SK-N-SH (cell line): ENCODE results near the gene MCTP1. TPM values are rescaled to one million over a fixed set of nuclear protein-coding genes. Genes with fewer than 3 reads are reported as not detected.

Experiments
- CTCF ChIA-PET: fragments of 300-600, 350-600 bp; formaldehyde crosslinking; extraction: SDS; loops from one replicate; lab custom pipeline; 2021; lab: Yijun Ruan, JAX
- POLR2A ChIA-PET: fragments of 350-600 bp; sonication (Branson Sonifier 250); formaldehyde crosslinking; extraction: SDS; loops from one replicate; lab custom pipeline; 2020; ENCODE audit warnings: antibody characterized with exemption, inconsistent platforms; lab: Yijun Ruan, JAX
- DNase-seq: peaks from one replicate; pipeline ENCODE4 v3.0.0; 2012
- H2AFZ ChIP-seq: fragments of 200-600 bp; sonication (generic); 2 replicates; pipeline ENCODE4 v1.8.1; 2016; ENCODE audit warnings: antibody characterized with exemption, mild to moderate bottlenecking, low read depth
- H3F3A ChIP-seq: fragments of 200-600 bp; sonication (generic); replicated peaks from 2 replicates; pipeline ENCODE3; 2016; ENCODE audit warnings: antibody characterized with exemption, mild to moderate bottlenecking; ENCODE audit not compliant: insufficient read depth
- H3K27ac ChIP-seq, 2 experiments: fragments of 200-500 bp in 1 of 2; fragments of 200-600 bp in 1 of 2; sonication (Bioruptor generic) in 1 of 2; sonication (generic), shearing (Covaris generic) in 1 of 2; 2 replicates each; pipeline versions ENCODE4 v1.5.1 to v1.6.1; 2014 to 2016; ENCODE audit warnings: low read depth in 2 of 2, inconsistent platforms in 1 of 2, low read length in 1 of 2, mild to moderate bottlenecking in 1 of 2, mixed read lengths in 1 of 2
- H3K27me3 ChIP-seq: fragments of 200-600 bp; sonication (generic), shearing (Covaris generic); 2 replicates; pipeline ENCODE4 v1.6.1; 2016; ENCODE audit warnings: mixed run types; ENCODE audit not compliant: insufficient read depth
- H3K36me3 ChIP-seq, 2 experiments: fragments of 200-500 bp in 1 of 2; fragments of 200-600 bp in 1 of 2; sonication (Bioruptor generic) in 1 of 2; sonication (generic) in 1 of 2; replicated peaks in 1 of 2; 2 replicates each; pipeline versions ENCODE3 to v1.5.1; 2014 to 2016; ENCODE audit warnings: low read length in 1 of 2, mild to moderate bottlenecking in 1 of 2; ENCODE audit not compliant: insufficient read depth in 2 of 2, control insufficient read depth in 1 of 2
- H3K4me1 ChIP-seq, 2 experiments: fragments of 200-500 bp in 1 of 2; fragments of 200-600 bp in 1 of 2; sonication (Bioruptor generic) in 1 of 2; sonication (generic), shearing (Covaris generic) in 1 of 2; 2 replicates each; pipeline versions ENCODE4 v1.5.1 to v1.6.1; 2014 to 2016; ENCODE audit warnings: low read depth in 1 of 2, low read length in 1 of 2, mixed run types in 1 of 2; ENCODE audit not compliant: insufficient read depth in 2 of 2, control insufficient read depth in 1 of 2
- H3K4me2 ChIP-seq: fragments of 200-600 bp; sonication (generic), shearing (Covaris generic); 2 replicates; pipeline ENCODE4 v1.6.1; 2017; ENCODE audit warnings: mixed run types
- H3K4me3 ChIP-seq, 2 experiments: fragments of 200-500 bp in 1 of 2; fragments of 200-600 bp in 1 of 2; sonication (Bioruptor generic) in 1 of 2; sonication (generic), shearing (Covaris generic) in 1 of 2; 2 replicates each; pipeline versions ENCODE4 v1.5.1 to v1.8.1; 2014 to 2016; ENCODE audit warnings: low read depth in 2 of 2, inconsistent platforms in 1 of 2, low read length in 1 of 2, mild to moderate bottlenecking in 1 of 2, mixed read lengths in 1 of 2, moderate library complexity in 1 of 2
- H3K79me2 ChIP-seq: fragments of 200-600 bp; sonication (generic); 2 replicates; pipeline ENCODE4 v1.8.1; 2017; ENCODE audit warnings: mild to moderate bottlenecking; ENCODE audit not compliant: insufficient read depth
- H3K9ac ChIP-seq: fragments of 200-600 bp; sonication (generic); 2 replicates; pipeline ENCODE4 v1.6.1; 2017; ENCODE audit warnings: mixed run types
- H3K9me2 ChIP-seq: fragments of 200-600 bp; sonication (generic); 2 replicates; pipeline ENCODE4 v1.6.1; 2017; ENCODE audit warnings: mixed run types
- H3K9me3 ChIP-seq: fragments of 200-600 bp; sonication (generic); 2 replicates; pipeline ENCODE4 v1.6.1; 2017; ENCODE audit warnings: mixed run types, mild to moderate bottlenecking, moderate library complexity
- H4K20me1 ChIP-seq: fragments of 200-600 bp; sonication (generic); 2 replicates; pipeline ENCODE4 v1.6.1; 2017; ENCODE audit warnings: mild to moderate bottlenecking, mixed run types; ENCODE audit not compliant: insufficient read depth
- CTCF ChIP-seq: fragments of 200-600 bp; sonication (generic); IDR thresholded peaks from 2 replicates; pipeline ENCODE4 v1.6.1; 2017; ENCODE audit warnings: antibody characterized with exemption, mild to moderate bottlenecking, moderate library complexity
- EZH2phosphoT487 ChIP-seq: fragments of 200-600 bp; sonication (generic); IDR thresholded peaks from 2 replicates; pipeline ENCODE4 v1.6.1; 2017; ENCODE audit warnings: low read depth, mixed run types, mild to moderate bottlenecking, antibody characterized with exemption, moderate library complexity, borderline replicate concordance
- FOSL2 ChIP-seq: IDR thresholded peaks from 2 replicates; pipeline ENCODE4 v1.4.0; 2012; ENCODE audit warnings: low read depth, mild to moderate bottlenecking, moderate library complexity, borderline replicate concordance
- FOXM1 ChIP-seq: IDR thresholded peaks from 2 replicates; pipeline ENCODE4 v1.4.0; 2012; ENCODE audit warnings: low read depth, mild to moderate bottlenecking
- GABPA ChIP-seq: IDR thresholded peaks from 2 replicates; pipeline ENCODE4 v1.4.0; 2012; ENCODE audit warnings: low read depth, mild to moderate bottlenecking
- GATA2 ChIP-seq: sonication (generic); formaldehyde crosslinking; IDR thresholded peaks from 2 replicates; pipeline ENCODE4 v1.5.0; 2020; ENCODE audit warnings: mild to moderate bottlenecking, missing genetic modification reagents
- IRF3 ChIP-seq: fragments of 150-350 bp; IDR thresholded peaks from 2 replicates; pipeline ENCODE4 v1.6.1; 2016; ENCODE audit warnings: mild to moderate bottlenecking, low read depth, low read length
- MAX ChIP-seq: IDR thresholded peaks from 2 replicates; pipeline ENCODE4 v1.4.0; 2012; ENCODE audit warnings: low read depth
- MEF2A ChIP-seq: IDR thresholded peaks from 2 replicates; pipeline ENCODE4 v1.4.0; 2012; ENCODE audit warnings: low read depth, borderline replicate concordance
- MXI1 ChIP-seq: IDR thresholded peaks from 2 replicates; pipeline ENCODE4 v1.6.1; 2012; ENCODE audit warnings: mild to moderate bottlenecking, low read depth, low read length, improper control_type of control experiment
- NFIC ChIP-seq: IDR thresholded peaks from 2 replicates; pipeline ENCODE4 v1.4.0; 2012; ENCODE audit warnings: borderline replicate concordance
- NRF1 ChIP-seq: IDR thresholded peaks from 2 replicates; pipeline ENCODE4 v1.6.1; 2012; ENCODE audit warnings: low read depth, mild to moderate bottlenecking, low read length
- PBX3 ChIP-seq: IDR thresholded peaks from 2 replicates; pipeline ENCODE4; 2012
- POLR2AphosphoS5 ChIP-seq: IDR thresholded peaks from 2 replicates; pipeline ENCODE4 v1.6.1; 2012; ENCODE audit warnings: low read depth, low read length
- RAD21 ChIP-seq: IDR thresholded peaks from 2 replicates; pipeline ENCODE4 v1.6.1; 2012; ENCODE audit warnings: mild to moderate bottlenecking, low read length
- RXRA ChIP-seq: IDR thresholded peaks from 2 replicates; pipeline ENCODE4 v1.4.0; 2012; ENCODE audit warnings: low read depth, mild to moderate bottlenecking, borderline replicate concordance
- SMC3 ChIP-seq: IDR thresholded peaks from 2 replicates; pipeline ENCODE4 v1.6.1; 2012; ENCODE audit warnings: low read depth, low read length, improper control_type of control experiment
- TAF1 ChIP-seq: IDR thresholded peaks from 2 replicates; pipeline ENCODE4 v1.6.1; 2012; ENCODE audit warnings: low read depth, mild to moderate bottlenecking, low read length, moderate library complexity, borderline replicate concordance
- ZBTB33 ChIP-seq: IDR thresholded peaks from 2 replicates; pipeline ENCODE4 v1.4.0; 2012; ENCODE audit warnings: low read depth, borderline replicate concordance
- WGBS: methylation state at CpG from one replicate; pipeline ENCODE4 v1.1.6; 2017; ENCODE audit warnings: low lambda C conversion rate; 5-methylcytosine and 5-hydroxymethylcytosine counted together
- polyA plus RNA-seq, 3 experiments: library from polyadenylated mRNA; depleted of rRNA; stranded (reverse); fragments of >200 nt; gene quantifications; 2 replicates each; pipeline ENCODE4 v1.2.3, GENCODE V29; 2012

The MCTP1 gene
- polyA plus RNA-seq, 1 of the 3 experiments (the other 2 are of a cell fraction): 0.53 TPM

- TF ChIP-seq ZBTB33: no peak
These were observed 182.2 kb downstream of the MCTP1 start (continued) for GRCh38 chr5:95102687-95103086.

- POLR2A ChIA-PET: no interaction called here
- H3K79me2 ChIP-seq: no peaks in the 10 kb centered on the region
- H3F3A ChIP-seq: no peaks in the 10 kb centered on the region
- no peaks in the 10 kb centered on the region for H4K20me1 ChIP-seq
- no peak overlapping the region for H3K4me2 ChIP-seq
- no peak overlapping the region for H3K4me3 ChIP-seq
- no peaks in the 10 kb centered on the region for H3K9me3 ChIP-seq
- CTCF ChIA-PET: no interaction called here
- DNase-seq: no peak
- no peaks in the 10 kb centered on the region for H3K27me3 ChIP-seq
- no peaks in the 10 kb centered on the region for H3K9me2 ChIP-seq
- H3K27ac ChIP-seq: no peak overlapping the region
- H2AFZ ChIP-seq: no peak overlapping the region
- TF ChIP-seq MAX: no peak
- TF ChIP-seq MEF2A: no peak
- no peak for TF ChIP-seq GATA2 (CRISPR knock-in tag)
- TF ChIP-seq FOXM1: no peak
- no peak for TF ChIP-seq MXI1
- TF ChIP-seq TAF1: no peak
- TF ChIP-seq POLR2AphosphoS5: no peak
- no peak for TF ChIP-seq FOSL2
- TF ChIP-seq NRF1: no peak
- TF ChIP-seq SMC3: no peak
- TF ChIP-seq GABPA: no peak
- no peak for TF ChIP-seq EZH2phosphoT487
- TF ChIP-seq RXRA: no peak
- TF ChIP-seq NFIC: no peak
- no peak for TF ChIP-seq CTCF
- TF ChIP-seq PBX3: no peak
- TF ChIP-seq IRF3: no peak
- TF ChIP-seq RAD21: no peak
- 80% methylated on average over 1 of the region's 1 CpG for WGBS
- no peaks in the 10 kb centered on the region for H3K4me1 ChIP-seq
- no peaks in the 10 kb centered on the region for H3K36me3 ChIP-seq
- no peak overlapping the region for H3K9ac ChIP-seq
These were observed 182.8 kb downstream of the MCTP1 start for GRCh38 chr5:95102080-95102479.
